Stomach (tissue), 4 donors: Measurements from ENCODE around the gene ARF6.

ENCODE experiments used
- POLR2A ChIP-seq, 4 donors: fragments of 450-650 bp; IDR thresholded peaks; one replicate each; pipeline ENCODE4 v1.6.1; 2016; ENCODE audit warnings: antibody characterized with exemption in 4 of 4, control low read depth in 2 of 4, mild to moderate bottlenecking in 1 of 4, moderate library complexity in 1 of 4
- POLR2AphosphoS5 ChIP-seq, 3 donors: sonication (generic); formaldehyde crosslinking; IDR thresholded peaks; one replicate each; pipeline ENCODE4 v1.6.1; 2016; ENCODE audit warnings: antibody characterized with exemption in 3 of 3
- TF ChIP-seq, protein P1 (sequence below), 7 experiments: fragments of 450-650 bp in 4 of 7; fragments of 200-600 bp in 3 of 7; sonication (generic) in 3 of 7; IDR thresholded peaks; one replicate each; pipeline ENCODE4 v1.5.1; 2016 to 2019; ENCODE audit warnings: antibody characterized with exemption in 7 of 7, control low read depth in 2 of 7, mild to moderate bottlenecking in 1 of 7

DNA sequence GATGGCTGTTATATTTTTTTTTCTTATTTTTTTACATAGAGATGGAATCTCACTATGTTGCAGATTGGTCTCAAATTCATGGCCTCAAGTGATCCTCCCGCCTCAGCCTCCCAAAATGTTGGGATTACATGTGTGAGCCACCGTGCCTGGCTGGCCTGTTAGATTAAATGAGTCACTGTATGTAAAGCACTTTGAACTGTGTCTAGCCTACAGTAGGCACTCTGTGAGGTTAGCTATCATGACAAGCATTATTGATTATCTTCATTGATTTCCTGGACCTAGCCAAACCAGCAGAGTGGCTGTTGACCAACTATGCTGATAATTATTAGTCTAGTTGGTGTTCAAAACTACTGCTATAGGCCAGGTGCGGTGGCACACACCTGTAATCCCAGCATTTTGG, 42.6 kb downstream of the ARF6 start:
- TF ChIP-seq POLR2A (IDR thresholded peaks at IDR 0.05) (no peak), POLR2AphosphoS5 (IDR thresholded peaks at IDR 0.05) (no peak)
- TF ChIP-seq, protein P1, sequence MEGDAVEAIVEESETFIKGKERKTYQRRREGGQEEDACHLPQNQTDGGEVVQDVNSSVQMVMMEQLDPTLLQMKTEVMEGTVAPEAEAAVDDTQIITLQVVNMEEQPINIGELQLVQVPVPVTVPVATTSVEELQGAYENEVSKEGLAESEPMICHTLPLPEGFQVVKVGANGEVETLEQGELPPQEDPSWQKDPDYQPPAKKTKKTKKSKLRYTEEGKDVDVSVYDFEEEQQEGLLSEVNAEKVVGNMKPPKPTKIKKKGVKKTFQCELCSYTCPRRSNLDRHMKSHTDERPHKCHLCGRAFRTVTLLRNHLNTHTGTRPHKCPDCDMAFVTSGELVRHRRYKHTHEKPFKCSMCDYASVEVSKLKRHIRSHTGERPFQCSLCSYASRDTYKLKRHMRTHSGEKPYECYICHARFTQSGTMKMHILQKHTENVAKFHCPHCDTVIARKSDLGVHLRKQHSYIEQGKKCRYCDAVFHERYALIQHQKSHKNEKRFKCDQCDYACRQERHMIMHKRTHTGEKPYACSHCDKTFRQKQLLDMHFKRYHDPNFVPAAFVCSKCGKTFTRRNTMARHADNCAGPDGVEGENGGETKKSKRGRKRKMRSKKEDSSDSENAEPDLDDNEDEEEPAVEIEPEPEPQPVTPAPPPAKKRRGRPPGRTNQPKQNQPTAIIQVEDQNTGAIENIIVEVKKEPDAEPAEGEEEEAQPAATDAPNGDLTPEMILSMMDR (IDR thresholded peaks at IDR 0.05), result no peak
